Type B pancreatic cell (in vitro differentiated cells): ENCODE measurements around the gene TNRC6B. TPM values are rescaled to one million over a fixed set of nuclear protein-coding genes. Genes with fewer than 3 reads are reported as not detected.

ENCODE experiments used
- DNase-seq: peaks from one replicate; pipeline ENCODE4 v3.0.0; 2021; ENCODE audit warnings: mixed read lengths; ENCODE audit not compliant: unreplicated experiment; ENCODE audit errors: extremely low spot score
- H3K27ac Mint-ChIP-seq: 2 replicates; pipeline ENCODE4 v1.8.0; 2021; ENCODE audit warnings: mild to moderate bottlenecking, mixed read lengths
- H3K27me3 Mint-ChIP-seq: 2 replicates; pipeline ENCODE4 v1.8.0; 2021; ENCODE audit warnings: mixed read lengths
- H3K36me3 Mint-ChIP-seq: 2 replicates; pipeline ENCODE4 v1.8.0; 2021; ENCODE audit warnings: mixed read lengths
- H3K4me1 Mint-ChIP-seq: one replicate; pipeline ENCODE4 v1.8.0; 2021; ENCODE audit warnings: mixed read lengths; ENCODE audit not compliant: unreplicated experiment
- H3K4me3 Mint-ChIP-seq: 2 replicates; pipeline ENCODE4 v1.8.0; 2021; ENCODE audit warnings: mild to moderate bottlenecking, mixed read lengths
- H3K9me3 Mint-ChIP-seq: 2 replicates; pipeline ENCODE4 v1.8.0; 2021; ENCODE audit warnings: mixed read lengths
- total RNA-seq: library from RNA; stranded (reverse); gene quantifications from 2 replicates; pipeline ENCODE4 v1.2.1, GENCODE V29; 2021; ENCODE audit warnings: low replicate concordance
- TF ChIP-seq, protein P1 (sequence below): fragments of 200-600 bp; sonication (generic); conservative IDR thresholded peaks from 2 replicates; pipeline ENCODE4 v1.5.0; 2021; ENCODE audit warnings: antibody characterized with exemption, mild to moderate bottlenecking

TNRC6B gene
- total RNA-seq, 1 donor from 2014 or later: 50.7 TPM

DNA sequence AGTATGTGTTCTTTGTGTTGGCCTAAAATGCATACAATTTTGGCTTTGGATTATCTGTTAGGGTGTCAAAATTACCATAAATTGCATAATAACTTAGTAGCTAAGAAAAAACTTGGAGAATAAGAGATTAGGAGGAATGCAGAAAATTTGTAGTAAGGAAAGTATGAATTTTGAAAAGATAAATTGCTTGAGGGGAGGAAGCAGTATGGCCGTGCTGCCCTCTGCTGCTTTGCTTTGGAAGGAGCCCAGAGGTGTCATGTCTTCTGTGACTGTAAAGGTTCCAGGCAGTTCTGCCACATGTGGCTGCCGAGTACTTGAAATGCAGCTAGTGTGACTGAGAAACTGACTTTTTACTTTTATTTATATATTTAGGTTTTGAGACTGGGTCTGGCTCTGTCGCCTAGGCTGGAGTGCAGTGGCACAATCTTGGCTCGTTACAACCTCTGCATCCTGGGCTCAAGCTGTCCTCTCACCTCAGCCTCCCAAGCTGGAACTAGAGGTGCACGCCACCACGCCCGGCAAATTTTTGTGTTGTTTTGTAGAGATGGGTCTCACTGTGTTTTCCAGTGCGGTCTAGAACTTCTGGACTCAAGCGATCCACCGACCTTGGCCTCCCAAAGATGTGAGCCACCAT, 170.4 kb downstream of the TNRC6B start:
- Mint-ChIP-seq H3K4me1 (peaks cover 7% of the 10 kb centered on the region), H3K4me3 (peak overlapping the region; percentile 99), H3K9me3 (no peaks in the 10 kb centered on the region), H3K36me3 (peaks cover 7% of the 10 kb centered on the region), H3K27ac (peak overlapping the region; percentile 98), H3K27me3 (no peaks in the 10 kb centered on the region)
- no peak for DNase-seq
- TF ChIP-seq, protein P1, sequence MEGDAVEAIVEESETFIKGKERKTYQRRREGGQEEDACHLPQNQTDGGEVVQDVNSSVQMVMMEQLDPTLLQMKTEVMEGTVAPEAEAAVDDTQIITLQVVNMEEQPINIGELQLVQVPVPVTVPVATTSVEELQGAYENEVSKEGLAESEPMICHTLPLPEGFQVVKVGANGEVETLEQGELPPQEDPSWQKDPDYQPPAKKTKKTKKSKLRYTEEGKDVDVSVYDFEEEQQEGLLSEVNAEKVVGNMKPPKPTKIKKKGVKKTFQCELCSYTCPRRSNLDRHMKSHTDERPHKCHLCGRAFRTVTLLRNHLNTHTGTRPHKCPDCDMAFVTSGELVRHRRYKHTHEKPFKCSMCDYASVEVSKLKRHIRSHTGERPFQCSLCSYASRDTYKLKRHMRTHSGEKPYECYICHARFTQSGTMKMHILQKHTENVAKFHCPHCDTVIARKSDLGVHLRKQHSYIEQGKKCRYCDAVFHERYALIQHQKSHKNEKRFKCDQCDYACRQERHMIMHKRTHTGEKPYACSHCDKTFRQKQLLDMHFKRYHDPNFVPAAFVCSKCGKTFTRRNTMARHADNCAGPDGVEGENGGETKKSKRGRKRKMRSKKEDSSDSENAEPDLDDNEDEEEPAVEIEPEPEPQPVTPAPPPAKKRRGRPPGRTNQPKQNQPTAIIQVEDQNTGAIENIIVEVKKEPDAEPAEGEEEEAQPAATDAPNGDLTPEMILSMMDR: peak; percentile 81

DNA sequence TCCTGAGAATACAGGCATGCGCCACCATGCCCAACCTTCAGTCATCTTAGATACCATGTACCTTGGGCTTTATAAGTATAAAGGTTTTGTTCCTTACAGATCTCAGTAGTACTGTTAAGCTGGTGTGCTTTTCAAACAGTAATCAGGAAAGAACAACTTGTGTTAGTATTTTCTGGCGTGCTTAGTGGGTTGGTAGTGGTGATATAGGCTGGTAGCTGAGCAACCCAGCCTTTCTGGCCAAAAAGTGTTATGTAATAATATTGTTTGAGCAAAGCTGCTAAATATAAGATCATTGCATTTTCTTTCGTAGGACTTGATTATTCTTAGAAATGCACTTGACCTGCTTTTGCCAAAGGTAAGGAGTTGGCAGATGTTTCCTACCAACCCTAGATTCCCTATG, 175.0 kb downstream of the TNRC6B start:
- Mint-ChIP-seq H3K27ac (no peak overlapping the region), H3K27me3 (no peaks in the 10 kb centered on the region), H3K36me3 (peaks cover 18% of the 10 kb centered on the region), H3K4me1 (peaks cover 3% of the 10 kb centered on the region), H3K4me3 (no peak overlapping the region), H3K9me3 (no peaks in the 10 kb centered on the region)
- DNase-seq: no peak
- TF ChIP-seq, protein P1: no peak

DNA sequence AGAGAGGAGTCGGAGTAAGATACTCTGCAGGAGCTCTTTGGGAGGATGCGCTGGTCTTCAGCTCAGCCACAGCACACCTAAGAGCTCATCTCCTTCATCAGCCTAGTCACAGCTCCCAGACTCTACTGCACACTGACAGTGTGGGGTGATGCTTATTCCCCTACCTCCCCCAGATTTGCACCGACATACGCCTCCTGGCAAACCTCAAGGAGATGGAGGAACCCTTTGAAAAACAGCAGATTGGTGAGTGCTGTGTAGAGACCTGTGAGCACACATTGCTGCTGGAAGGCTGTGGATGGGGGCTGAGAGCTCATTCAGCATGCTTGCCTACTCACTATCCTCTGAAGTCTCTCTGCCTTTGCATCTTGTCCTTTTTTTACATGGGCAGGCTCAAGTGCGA, 183.4 kb downstream of the TNRC6B start:
- Mint-ChIP-seq H3K27ac (no peak overlapping the region), H3K4me1 (no peaks in the 10 kb centered on the region)

DNA sequence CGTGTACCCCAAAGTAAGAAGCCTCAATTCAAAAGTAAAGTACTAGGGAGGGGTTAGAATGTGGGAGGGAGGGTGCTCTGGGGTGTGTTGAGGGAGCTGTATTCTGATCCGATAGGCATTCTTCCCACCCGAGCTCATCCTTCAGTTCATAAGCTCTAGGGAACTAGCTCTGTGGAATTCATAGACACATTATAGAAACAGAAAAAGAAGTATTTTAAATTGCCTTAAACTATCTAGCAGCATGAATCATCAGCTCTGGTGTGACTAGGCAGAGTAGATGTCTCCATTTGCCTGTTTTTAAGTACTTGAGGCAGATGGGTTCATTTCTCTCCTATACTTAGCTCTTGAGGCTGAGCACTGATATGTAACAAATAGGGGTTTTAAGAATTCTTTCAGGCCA, 185.3 kb downstream of the TNRC6B start:
- H3K27me3 Mint-ChIP-seq: no peaks in the 10 kb centered on the region
- no peaks in the 10 kb centered on the region for H3K9me3 Mint-ChIP-seq
- H3K36me3 Mint-ChIP-seq: peaks cover 63% of the 10 kb centered on the region
- H3K27ac Mint-ChIP-seq: no peak overlapping the region
- DNase-seq: no peak
- H3K4me3 Mint-ChIP-seq: no peak overlapping the region
- no peaks in the 10 kb centered on the region for H3K4me1 Mint-ChIP-seq
- TF ChIP-seq, protein P1: no peak

More for the DNA sequence above, 183.4 kb downstream of the TNRC6B start:
- DNase-seq: no peak
- TF ChIP-seq, protein P1: no peak
- Mint-ChIP-seq H3K36me3 (peaks cover 57% of the 10 kb centered on the region), H3K27me3 (no peaks in the 10 kb centered on the region), H3K4me3 (no peak overlapping the region), H3K9me3 (no peaks in the 10 kb centered on the region)

DNA sequence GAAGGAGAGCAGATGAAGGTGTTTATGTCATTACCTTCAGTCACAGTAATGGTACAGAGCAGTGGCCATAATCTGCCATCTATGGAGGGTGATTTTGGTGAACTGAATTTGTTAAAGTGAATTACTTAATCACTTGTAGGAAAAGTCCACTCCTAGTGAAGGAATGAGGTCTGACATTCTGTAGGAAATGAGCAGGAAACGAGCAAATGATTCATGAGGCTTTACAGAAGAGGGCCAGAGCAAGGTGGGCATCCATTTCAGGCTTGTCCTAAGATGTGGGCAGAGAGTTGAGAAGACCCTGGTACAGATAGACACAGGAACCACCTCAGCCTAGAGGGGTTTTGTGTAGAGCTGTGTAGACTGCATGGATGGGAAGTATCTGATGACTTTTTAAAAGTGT, 186.7 kb downstream of the TNRC6B start:
- TF ChIP-seq, protein P1: no peak
- DNase-seq: no peak
- H3K4me1 Mint-ChIP-seq: no peaks in the 10 kb centered on the region
- H3K27me3 Mint-ChIP-seq: no peaks in the 10 kb centered on the region
- H3K9me3 Mint-ChIP-seq: no peaks in the 10 kb centered on the region
- H3K4me3 Mint-ChIP-seq: no peak overlapping the region
- H3K36me3 Mint-ChIP-seq: peaks cover 57% of the 10 kb centered on the region
- no peak overlapping the region for H3K27ac Mint-ChIP-seq
